ENCODE measurements around the gene SEPTIN5.
A peak's percentile ranks its signal among the peaks of the same experiment; 100 is the strongest.

Gene SEPTIN5

DNA sequence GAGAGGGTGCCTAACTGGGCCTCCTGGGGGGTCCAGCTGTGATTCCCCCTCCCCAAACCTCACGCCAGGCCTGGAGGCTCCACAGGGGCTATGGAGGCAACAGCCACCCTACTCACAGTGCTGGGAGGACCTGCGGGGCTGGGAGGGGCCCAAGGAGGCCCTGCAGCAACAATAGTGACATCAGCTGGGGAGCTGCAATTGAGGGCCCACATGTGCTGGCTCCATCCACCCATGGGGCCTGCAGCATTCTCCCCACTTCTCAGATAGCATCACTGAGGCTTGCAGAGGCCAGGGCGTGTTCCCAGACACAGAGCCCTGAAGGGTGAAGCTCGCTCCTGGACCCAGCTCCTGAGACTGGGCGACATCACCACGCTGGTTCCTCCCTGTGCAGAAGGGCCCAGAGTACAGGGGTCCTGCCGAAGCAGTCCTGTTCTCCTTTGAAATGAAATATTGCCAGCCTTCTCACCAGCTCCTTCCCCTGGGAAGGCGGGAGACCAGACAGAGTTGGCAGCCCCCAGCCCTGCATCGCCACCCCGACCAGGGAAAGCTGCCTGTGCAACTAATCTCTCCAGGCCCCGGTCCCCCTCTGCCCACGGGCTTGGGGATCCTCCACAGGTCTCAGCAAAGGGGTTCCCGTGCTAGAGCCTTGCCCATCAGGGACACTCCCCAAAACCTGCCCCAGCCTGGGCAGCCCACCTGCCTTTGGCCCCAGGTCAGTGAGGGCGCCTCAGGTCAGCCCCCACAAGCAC is 37.4 kb downstream of the SEPTIN5 start:
- DNase-seq = no peak

DNA sequence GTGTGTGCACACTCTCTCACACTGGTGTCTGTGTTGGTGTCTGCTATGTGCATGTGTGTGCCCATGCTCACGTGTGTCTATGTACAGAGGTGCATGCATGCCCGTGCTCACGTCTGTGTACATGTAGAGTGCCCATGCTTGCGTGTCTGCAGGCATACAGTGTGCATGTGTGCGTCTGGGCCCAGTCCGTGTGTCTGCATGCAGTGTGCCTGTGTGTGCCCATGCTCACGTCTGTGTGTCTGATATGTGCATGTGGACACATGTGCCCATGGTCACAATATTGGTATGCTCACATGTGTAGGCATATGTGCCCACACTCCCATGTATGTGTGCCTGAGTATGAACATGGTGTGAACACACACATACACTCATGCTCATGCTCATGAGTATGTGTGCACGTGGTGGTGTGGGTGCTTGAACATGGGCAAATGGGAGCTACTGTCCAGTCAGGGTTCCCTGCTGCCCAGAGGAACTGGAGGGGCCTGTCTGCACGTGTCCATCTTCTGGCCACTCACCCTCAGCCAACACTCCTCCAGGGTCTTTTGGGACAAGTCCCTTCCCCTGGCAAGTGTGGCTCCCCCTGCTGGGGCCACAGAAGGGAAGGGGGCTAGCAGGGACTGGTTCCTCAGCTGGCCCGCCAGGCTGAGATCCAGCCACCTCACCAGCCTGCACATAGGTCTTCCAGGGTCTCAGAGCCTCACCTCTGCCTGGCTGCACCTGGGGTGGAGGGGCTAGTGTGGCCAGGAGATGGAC is 39.0 kb downstream of the SEPTIN5 start:
- no peak for DNase-seq

DNA sequence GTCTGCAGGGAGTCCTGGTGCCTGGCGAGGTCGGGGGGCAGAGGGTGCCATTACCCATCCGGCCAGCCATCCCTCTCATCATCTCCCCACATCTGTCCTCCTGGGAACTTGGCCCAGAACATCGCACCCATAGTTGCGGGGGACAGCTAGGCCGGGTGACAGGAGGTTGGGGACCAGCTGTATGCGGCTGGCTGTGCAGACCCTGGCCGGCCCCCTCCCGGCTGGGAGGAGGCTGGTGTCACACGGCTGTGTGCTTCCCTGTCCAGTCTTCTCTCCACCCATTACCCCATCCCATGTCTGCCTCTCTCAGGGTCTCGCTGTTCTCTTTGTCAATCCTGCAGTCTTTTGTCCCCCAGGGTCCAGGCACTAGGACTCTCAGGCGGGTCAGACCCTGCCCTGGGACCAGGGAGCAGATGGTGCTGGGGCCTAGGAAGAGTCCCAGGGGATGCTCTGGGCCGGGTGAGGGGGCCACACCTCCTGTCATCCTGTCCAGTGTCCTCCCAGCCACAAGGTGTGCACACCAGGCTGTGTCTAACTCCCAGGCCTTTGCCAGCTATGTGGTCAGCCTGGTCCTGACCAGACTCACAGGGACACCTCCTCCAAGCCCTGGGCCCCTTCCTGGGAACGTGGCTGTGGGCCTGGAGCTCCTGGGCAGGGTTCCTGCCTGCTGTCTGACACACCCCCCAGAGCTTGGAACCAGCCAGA is 39.8 kb downstream of the SEPTIN5 start:
- DNase-seq = no peak

GRCh38 chr22:19754701-19755144 is 40.4 kb downstream of the SEPTIN5 start:
- no peak for DNase-seq

GRCh38 chr22:19755145-19755710 is 40.9 kb downstream of the SEPTIN5 start:
- DNase-seq = no peak

DNA sequence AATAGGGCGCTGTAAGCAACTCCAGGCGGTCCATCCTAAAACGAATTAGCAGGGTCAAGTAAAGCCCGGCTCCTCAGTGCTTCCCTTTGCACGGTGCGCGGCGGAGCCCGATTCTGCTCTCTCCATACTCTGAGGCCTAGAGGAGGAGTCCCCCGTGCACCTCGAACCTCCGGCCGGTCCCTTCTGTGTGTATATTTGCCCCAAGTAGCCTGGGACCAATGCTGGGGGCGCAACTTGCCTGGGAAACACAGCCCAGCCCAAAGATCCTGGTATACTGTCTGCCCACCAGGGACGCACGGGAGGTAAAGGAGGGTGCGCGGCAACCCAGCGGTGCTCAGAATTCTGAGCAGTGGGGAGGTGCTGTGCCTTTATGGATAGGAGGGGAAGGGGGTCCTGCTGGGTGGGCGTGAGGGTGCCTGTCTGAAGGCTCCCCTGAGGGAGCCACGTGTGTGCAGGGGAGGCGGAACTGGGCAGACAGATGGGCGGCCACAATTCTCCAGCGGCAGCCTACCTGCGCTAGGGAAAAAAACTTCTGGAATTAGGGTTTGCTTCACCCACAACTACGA is 41.5 kb downstream of the SEPTIN5 start:
- no peak for DNase-seq

DNA sequence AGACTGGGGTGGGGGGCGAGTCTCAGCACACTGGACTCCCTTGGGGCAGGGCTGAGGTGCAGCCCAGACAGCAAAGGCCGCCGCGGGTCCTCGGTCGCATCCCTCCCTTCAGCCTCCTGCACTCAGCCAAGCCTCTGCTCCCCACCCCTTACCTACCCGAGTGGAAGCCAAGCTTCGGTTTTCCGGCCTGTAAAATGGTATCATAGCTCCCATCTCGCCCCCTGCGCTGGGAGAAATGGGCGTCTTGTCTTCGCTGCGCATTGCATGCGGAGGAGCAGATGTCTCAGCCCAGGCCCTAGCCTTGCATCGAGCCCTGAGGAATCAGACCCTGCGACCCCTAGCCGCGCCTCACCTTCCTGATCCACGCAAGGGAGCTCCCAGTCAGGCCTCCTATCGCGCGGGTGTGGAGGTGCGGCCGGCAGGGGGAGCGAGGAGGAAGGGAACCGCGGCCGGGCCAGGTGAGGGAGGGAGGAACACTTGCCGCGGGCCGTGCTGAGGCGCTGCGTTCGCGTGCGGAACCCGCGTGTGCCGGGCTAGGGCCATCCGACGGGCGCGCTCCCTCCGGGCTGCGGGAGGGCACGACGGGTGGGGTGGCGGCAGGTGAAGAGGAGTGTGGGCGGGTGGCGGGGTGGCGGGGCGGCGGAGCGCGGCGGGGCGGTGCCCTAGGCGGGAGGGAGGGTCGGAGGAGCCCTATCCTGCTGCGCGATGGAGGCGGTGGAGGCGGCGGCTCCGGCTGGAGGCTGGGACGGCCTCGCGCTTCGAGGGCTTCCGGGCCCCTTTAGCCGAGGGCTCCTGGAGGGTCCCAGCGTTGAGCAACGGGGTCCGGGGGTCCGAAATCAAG is 42.2 kb downstream of the SEPTIN5 start:
- DNase-seq = peak; percentile 14

DNA sequence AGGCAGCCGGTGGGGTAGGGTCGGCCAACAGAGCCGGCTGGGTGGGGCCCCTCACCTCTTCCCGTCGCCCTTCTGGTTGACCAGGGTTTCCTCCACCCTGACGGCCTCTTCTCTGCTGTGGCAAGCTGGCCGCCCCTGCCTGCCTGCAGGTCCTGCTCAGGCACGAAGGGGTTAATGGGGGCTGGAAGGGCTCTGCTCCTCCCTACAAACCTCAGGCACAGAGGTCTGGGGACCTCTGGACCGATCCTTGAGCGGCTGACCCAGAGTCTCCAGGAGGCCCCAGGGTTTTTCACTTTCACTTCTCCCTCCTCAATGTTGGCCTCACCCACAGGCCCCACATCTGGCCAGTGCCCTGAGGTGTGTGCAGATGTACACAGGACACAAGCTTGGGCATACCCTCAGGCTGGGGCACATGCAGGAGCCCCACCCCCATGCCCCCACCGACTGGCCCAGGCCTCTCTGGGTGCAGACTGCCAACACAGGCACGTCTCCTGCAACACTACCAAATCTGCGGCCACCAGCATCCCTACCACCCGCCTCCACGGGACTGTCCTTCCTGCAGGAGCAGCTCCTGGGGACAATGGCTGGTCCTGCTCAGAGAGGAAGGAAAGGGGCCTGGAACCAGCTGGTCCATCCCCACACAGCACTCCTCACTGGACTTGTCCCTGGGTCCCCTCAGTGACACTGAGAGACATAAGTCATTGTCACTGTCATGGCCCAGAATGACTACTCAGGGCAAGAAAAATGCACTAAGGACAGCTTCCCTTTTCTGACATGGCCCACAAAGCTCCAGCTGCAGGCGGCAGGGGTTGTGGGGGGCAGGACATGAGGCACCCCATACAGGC is 43.1 kb downstream of the SEPTIN5 start:
- no peak for DNase-seq

GRCh38 chr22:19757985-19758895 is 43.9 kb downstream of the SEPTIN5 start:
- no peak for DNase-seq

DNA sequence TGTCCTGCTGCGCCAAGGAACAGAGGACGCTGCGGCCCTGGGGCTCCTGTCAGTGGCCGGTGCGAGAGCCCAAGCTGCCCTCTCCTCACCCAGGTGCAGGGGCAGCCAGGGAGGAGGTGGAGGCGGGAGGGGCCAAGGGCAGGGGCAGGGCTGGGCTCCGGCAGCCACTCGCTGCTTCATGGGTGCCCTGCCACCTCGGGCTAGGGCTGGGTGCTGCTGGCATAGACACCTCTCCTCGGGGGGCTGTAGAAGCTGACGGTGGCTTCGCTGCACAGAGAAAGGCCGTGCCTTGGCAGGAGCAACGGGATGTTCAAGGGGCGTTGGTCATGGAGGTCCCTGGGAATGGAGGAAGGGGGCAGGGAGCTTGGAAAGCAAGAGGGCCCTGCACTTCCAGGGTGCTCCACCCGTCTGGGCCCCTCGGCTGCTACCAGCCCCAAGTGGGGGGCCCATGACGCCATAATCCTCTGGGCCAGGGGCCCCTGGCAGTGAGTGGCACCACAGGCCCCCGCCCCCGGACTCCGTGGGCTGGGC is 44.7 kb downstream of the SEPTIN5 start:
- DNase-seq = no peak

- DNase-seq = no peak
Observed at GRCh38 chr22:19759427-19760057, 45.2 kb downstream of the SEPTIN5 start.

DNA sequence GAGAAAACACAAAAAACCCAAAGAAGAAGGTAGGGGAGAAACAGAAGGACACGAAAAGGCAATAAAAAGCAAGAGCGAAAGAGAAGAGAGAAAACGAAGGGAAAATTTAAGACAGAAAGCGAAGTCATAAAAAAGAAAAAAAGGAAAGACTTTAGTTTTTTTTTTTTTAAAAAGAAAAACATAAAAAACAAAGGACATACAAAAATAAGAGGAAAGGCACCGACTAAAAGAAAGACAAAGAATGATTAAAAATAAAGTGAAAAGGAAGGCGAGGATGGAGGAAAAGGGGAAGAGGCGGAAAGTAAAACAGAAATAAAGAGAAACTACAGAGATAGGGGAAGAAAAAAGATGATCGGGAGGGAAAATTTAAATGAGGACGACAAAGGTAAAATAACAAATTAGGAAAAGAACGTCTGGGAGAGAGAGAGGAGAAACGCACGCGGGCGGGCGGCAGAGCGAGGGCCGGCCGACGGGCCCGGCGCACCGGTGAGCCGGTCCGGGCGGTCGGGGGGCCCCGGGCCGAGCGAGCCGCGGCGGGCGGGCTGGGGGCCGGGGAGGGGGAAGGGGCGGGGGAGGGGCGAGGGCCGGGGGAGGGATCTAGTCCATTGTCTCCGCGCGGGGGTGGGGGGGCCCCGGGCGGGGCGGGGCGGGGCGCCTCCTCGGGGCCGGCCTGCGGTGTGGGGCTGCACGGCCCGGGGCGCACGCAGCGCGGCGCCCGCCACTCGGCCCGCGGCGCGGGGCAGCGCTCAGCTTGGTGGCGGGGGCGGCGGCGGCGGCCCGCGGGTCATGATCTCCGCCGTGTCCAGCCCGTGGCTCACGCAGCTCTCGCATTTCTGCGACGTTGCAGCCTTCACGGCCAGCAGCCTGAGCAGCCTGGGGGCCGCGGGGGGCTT is 46.0 kb downstream of the SEPTIN5 start, which contains the start of gene TBX1:
Gene TBX1 (plus strand): TSS at position 721 of the 893 bp plus-strand sequence. CDS start 66 bp downstream, at position 787.
- DNase-seq = no peak

DNA sequence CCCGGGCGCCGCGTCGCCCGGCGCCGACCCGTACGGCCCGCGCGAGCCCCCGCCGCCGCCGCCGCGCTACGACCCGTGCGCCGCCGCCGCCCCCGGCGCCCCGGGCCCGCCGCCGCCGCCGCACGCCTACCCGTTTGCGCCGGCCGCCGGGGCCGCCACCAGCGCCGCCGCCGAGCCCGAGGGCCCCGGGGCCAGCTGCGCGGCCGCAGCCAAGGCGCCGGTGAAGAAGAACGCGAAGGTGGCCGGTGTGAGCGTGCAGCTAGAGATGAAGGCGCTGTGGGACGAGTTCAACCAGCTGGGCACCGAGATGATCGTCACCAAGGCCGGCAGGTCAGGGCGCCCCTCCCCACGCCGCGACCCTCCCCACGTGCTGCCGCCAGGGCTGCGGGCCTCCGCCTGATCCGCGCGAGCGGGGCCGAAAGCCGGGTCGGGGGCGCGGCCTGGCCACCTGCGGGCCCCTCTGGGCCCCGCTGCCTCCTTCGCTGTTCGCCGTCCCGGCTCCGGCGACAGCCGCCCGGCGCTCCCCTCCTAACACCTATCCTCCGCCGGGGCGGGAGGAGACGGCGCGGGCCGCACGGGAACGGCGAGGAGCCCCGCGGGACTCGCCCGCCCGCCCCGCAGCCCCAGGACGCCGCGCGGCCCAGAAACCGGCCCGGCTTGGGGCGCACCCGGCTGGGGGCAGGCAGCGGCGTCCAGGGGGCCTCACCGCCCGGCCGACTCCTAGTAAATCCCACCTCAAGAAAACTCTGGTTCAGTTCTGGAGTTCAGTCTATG is 46.8 kb downstream of the SEPTIN5 start:
- no peak for DNase-seq

GRCh38 chr22:19761725-19762567 is 47.6 kb downstream of the SEPTIN5 start:
- DNase-seq = no peak

- no peak for DNase-seq
Observed at GRCh38 chr22:19762568-19763457, 48.5 kb downstream of the SEPTIN5 start.

Measured in NCI-H1092 (cell line).